Lung (tissue), 12 donors: Measurements from ENCODE around the gene NGF. TPM values are rescaled to one million over a fixed set of nuclear protein-coding genes. Genes with fewer than 3 reads are reported as not detected.

ENCODE experiments used
- ATAC-seq: fragments of 200-7000 bp; cut with Tn5 transposase; one replicate; pipeline ENCODE4 v1.9.1; 2020; ENCODE audit warnings: moderate number of reproducible peaks; ENCODE audit not compliant: insufficient read depth, low FRiP score
- DNase-seq, 3 donors: peaks; one replicate each; pipeline ENCODE4 v3.0.0-alpha.2; 2013 to 2017
- H3K27ac ChIP-seq, 2 donors: one replicate each; pipeline ENCODE4 v1.5.1; 2013; ENCODE audit warnings: mild to moderate bottlenecking in 2 of 2, moderate library complexity in 2 of 2, control low read depth in 1 of 2, inconsistent platforms in 1 of 2, low read depth in 1 of 2, low read length in 1 of 2
- H3K27me3 ChIP-seq, 3 donors: one replicate each; pipeline ENCODE4 v1.5.1; 2013; ENCODE audit warnings: low read length in 2 of 3; ENCODE audit not compliant: control insufficient read depth in 3 of 3, insufficient read depth in 3 of 3
- H3K36me3 ChIP-seq, 4 donors: one replicate each; pipeline ENCODE4 v1.5.1; 2013; ENCODE audit warnings: low read length in 4 of 4, mild to moderate bottlenecking in 1 of 4, moderate library complexity in 1 of 4; ENCODE audit not compliant: control insufficient read depth in 4 of 4, insufficient read depth in 4 of 4
- H3K4me1 ChIP-seq, 5 donors: one replicate each; pipeline ENCODE4 v1.5.1; 2013; ENCODE audit warnings: low read length in 5 of 5, mild to moderate bottlenecking in 2 of 5, moderate library complexity in 1 of 5; ENCODE audit not compliant: control insufficient read depth in 5 of 5, insufficient read depth in 5 of 5
- H3K4me3 ChIP-seq: one replicate; pipeline ENCODE4 v1.5.1; 2013; ENCODE audit warnings: mild to moderate bottlenecking, control low read depth, moderate library complexity
- H3K9ac ChIP-seq, 2 donors: one replicate each; pipeline ENCODE4 v1.5.1; 2013; ENCODE audit warnings: low read length in 2 of 2, control low read depth in 1 of 2; ENCODE audit not compliant: insufficient read depth in 1 of 2
- H3K9me3 ChIP-seq, 4 donors: one replicate each; pipeline ENCODE4 v1.5.1; 2013; ENCODE audit warnings: low read length in 3 of 4, mild to moderate bottlenecking in 1 of 4, moderate library complexity in 1 of 4; ENCODE audit not compliant: control insufficient read depth in 4 of 4, insufficient read depth in 3 of 4
- WGBS, 2 donors: extraction: QIAGEN DNeasy Blood & Tissue Kit; methylation state at CpG; one replicate each; pipeline ENCODE4 v1.1.7; 2013; 5-methylcytosine and 5-hydroxymethylcytosine counted together
- polyA plus RNA-seq, 2 donors: library from polyadenylated mRNA; stranded (reverse); fragments of 200-250 nt; gene quantifications; one replicate each; pipeline ENCODE4 v1.2.1, GENCODE V29; 2013
- total RNA-seq, 2 donors: library from RNA; depleted of rRNA in 1 of 2; stranded (reverse); fragments of >200 nt in 1 of 2; gene quantifications; one replicate each; pipeline ENCODE4 v1.2.1, GENCODE V29; 2014 to 2021
- TF ChIP-seq, protein P1 (sequence below): IDR thresholded peaks from 2 replicates; pipeline ENCODE4 v1.5.1; 2012; ENCODE audit warnings: mild to moderate bottlenecking; ENCODE audit errors: control extremely low read depth, extremely low read depth
- donor health status: control.
- donor health status: control.
- donor health status: Bipolar disorder and iron deficiency.
- donor health status: healthy.
- donor health status: DM: yes; HTN: yes; CAD: no.

NGF gene
- total and polyA plus RNA-seq, 4 donors, result 0.40 to 1.7 (median 0.50) TPM

GRCh38 chr1:115237507-115237906 is 100.5 kb downstream of the NGF start:
- Histone ChIP-seq H3K9ac (no peak overlapping the region), H3K36me3 (no peaks in the 10 kb centered on the region), H3K9me3 (peaks cover 0 to 3% (median 0%) of the 10 kb centered on the region in 4 donors), H3K27ac (no peak overlapping the region), H3K4me3 (no peak overlapping the region), H3K4me1 (peaks cover 0 to 3% (median 0%) of the 10 kb centered on the region in 5 donors), H3K27me3 (no peaks in the 10 kb centered on the region)
- DNase-seq (no peak), ATAC-seq (no peak)
- TF ChIP-seq, protein P1, sequence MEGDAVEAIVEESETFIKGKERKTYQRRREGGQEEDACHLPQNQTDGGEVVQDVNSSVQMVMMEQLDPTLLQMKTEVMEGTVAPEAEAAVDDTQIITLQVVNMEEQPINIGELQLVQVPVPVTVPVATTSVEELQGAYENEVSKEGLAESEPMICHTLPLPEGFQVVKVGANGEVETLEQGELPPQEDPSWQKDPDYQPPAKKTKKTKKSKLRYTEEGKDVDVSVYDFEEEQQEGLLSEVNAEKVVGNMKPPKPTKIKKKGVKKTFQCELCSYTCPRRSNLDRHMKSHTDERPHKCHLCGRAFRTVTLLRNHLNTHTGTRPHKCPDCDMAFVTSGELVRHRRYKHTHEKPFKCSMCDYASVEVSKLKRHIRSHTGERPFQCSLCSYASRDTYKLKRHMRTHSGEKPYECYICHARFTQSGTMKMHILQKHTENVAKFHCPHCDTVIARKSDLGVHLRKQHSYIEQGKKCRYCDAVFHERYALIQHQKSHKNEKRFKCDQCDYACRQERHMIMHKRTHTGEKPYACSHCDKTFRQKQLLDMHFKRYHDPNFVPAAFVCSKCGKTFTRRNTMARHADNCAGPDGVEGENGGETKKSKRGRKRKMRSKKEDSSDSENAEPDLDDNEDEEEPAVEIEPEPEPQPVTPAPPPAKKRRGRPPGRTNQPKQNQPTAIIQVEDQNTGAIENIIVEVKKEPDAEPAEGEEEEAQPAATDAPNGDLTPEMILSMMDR, result no peak
- WGBS, 2 donors, result 91 to 92% methylated on average over 5 of the region's 5 CpGs

GRCh38 chr1:115237023-115237422 is 101.0 kb downstream of the NGF start:
- H3K4me1 ChIP-seq, result peaks cover 0 to 3% (median 0%) of the 10 kb centered on the region in 5 donors
- H3K9me3 ChIP-seq, result peaks cover 0 to 3% (median 0%) of the 10 kb centered on the region in 4 donors
- ATAC-seq (no peak), DNase-seq (no peak)
- H3K27me3 ChIP-seq, result no peaks in the 10 kb centered on the region
- H3K27ac ChIP-seq, result no peak overlapping the region
- WGBS, 2 donors, result 90 to 96% methylated on average over 4 of the region's 4 CpGs
- H3K9ac ChIP-seq, result no peak overlapping the region
- TF ChIP-seq, protein P1, result no peak
- no peak overlapping the region for H3K4me3 ChIP-seq
- H3K36me3 ChIP-seq, result no peaks in the 10 kb centered on the region

Other genes with a start within 250 kb of the NGF start
- 10 to 100 TPM in 1 of 2 donors, 1 to 10 TPM in 1; 10.0 to 10.4 TPM for gene TSPAN2, start 248.7 kb downstream of the NGF start, total RNA-seq
- gene TSPAN2, start 248.7 kb downstream of the NGF start, polyA plus RNA-seq, result 1 to 10 TPM; 1.5 to 6.3 TPM